ENCODE measurements around the gene PGRMC1.

DNA sequence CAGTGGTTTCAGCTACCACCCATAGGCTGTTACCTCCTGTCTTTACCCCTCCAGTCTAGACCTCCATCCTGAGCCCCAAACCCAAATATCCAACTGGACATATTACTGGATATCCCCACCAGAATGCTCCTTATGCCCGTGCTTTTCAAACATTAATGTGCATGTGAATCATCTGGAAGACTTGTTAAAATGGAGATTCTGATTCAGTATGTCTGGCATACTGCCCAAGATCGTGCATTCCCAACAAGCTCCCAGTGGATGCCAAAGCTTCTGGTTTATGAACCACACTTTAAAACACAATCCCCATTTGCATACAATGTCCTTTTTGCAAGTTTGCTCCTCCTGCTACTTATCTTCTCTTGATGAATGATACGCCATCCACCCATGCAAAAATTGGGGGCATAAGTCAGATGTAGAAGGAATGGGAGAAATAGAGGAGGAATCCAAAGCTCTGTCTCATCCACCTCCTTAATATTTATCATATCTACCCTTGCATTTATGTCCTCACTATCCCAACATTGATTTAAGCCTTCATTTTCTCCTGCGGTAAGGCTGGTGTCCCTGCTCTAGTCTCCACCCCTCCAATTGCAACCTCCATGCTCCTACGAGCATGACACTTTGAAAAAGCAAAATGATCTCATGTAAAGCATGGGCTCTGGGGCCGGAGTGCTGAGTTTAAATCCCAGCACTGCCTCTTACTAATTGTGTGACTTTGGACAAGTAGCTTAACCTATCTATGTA is 7.4 kb upstream of the PGRMC1 start:
- TF ChIP-seq, protein P1, sequence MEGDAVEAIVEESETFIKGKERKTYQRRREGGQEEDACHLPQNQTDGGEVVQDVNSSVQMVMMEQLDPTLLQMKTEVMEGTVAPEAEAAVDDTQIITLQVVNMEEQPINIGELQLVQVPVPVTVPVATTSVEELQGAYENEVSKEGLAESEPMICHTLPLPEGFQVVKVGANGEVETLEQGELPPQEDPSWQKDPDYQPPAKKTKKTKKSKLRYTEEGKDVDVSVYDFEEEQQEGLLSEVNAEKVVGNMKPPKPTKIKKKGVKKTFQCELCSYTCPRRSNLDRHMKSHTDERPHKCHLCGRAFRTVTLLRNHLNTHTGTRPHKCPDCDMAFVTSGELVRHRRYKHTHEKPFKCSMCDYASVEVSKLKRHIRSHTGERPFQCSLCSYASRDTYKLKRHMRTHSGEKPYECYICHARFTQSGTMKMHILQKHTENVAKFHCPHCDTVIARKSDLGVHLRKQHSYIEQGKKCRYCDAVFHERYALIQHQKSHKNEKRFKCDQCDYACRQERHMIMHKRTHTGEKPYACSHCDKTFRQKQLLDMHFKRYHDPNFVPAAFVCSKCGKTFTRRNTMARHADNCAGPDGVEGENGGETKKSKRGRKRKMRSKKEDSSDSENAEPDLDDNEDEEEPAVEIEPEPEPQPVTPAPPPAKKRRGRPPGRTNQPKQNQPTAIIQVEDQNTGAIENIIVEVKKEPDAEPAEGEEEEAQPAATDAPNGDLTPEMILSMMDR (IDR thresholded peaks at IDR 0.05), result no peak
- TF ChIP-seq POLR2A (IDR thresholded peaks at IDR 0.05), result no peak

Data from vagina (tissue), 2 donors.